HepG2 (cell line): ENCODE data around the gene ADAMTS20. TPM values are rescaled to one million over a fixed set of nuclear protein-coding genes. Genes with fewer than 3 reads are reported as not detected.

ENCODE experiments used
- ATAC-seq: fragments of 200-7000 bp; cut with Tn5 transposase; 3 replicates; pipeline ENCODE4 v1.9.1; 2020; ENCODE audit warnings: mild to moderate bottlenecking, moderate library complexity
- BruUV-seq: library from RNA; stranded (reverse); fragments of 400-500 nt; replicated peaks from 2 replicates; lab custom pipeline; 2021; lab: Mats Ljungman, UMichigan
- CTCF ChIA-PET: fragments of 300-600 bp; formaldehyde crosslinking; extraction: SDS; loops from one replicate; lab custom pipeline; 2021; ENCODE audit warnings: low total read pairs, inconsistent platforms, low intra/inter-chr PET ratio; lab: Yijun Ruan, JAX
- POLR2A ChIA-PET: fragments of 350-600 bp; sonication (Branson Sonifier 250); formaldehyde crosslinking; loops from one replicate; lab custom pipeline; 2020; ENCODE audit warnings: antibody characterized with exemption, inconsistent platforms; lab: Yijun Ruan, JAX
- DNase-seq: peaks from one replicate; pipeline ENCODE4 v3.0.0-alpha.2; 2015; ENCODE audit warnings: low spot score
- FAIRE-seq: peaks from 3 replicates; lab custom pipeline; 2011; peaks lifted over from hg19 to GRCh38; lab: Jason Lieb, UNC
- H2AFZ ChIP-seq: one replicate; pipeline ENCODE4 v1.6.1; 2011; ENCODE audit warnings: low read length, inconsistent platforms
- H3K27ac ChIP-seq: fragments of 300-600 bp; 3 replicates; pipeline ENCODE4 v1.8.0; 2011; ENCODE audit warnings: mixed run types, mild to moderate bottlenecking, mixed read lengths, low read length, inconsistent platforms; ENCODE audit not compliant: insufficient read depth; ENCODE audit errors: extremely low read length
- H3K27me3 ChIP-seq, 2 experiments: fragments of 200-600 bp in 1 of 2; 2 replicates in 1 of 2; 3 replicates in 1 of 2; pipeline versions ENCODE4 v1.6.0 to v1.8.0; 2011; ENCODE audit warnings: low read length in 2 of 2, mild to moderate bottlenecking in 2 of 2, moderate library complexity in 2 of 2, inconsistent platforms in 1 of 2; ENCODE audit not compliant: insufficient read depth in 2 of 2, control insufficient read depth in 1 of 2
- H3K36me3 ChIP-seq, 2 experiments: fragments of 200-600 bp in 1 of 2; replicated peaks in 1 of 2; 2 replicates in 1 of 2; 3 replicates in 1 of 2; pipeline versions ENCODE4 v1.5.1 to v1.8.0; 2011; ENCODE audit warnings: low read length in 2 of 2, inconsistent platforms in 1 of 2; ENCODE audit not compliant: insufficient read depth in 2 of 2, control insufficient read depth in 1 of 2
- H3K4me1 ChIP-seq: 2 replicates; pipeline ENCODE4 v1.5.1; 2012; ENCODE audit warnings: low read length, inconsistent platforms; ENCODE audit not compliant: insufficient read depth
- H3K4me2 ChIP-seq: 2 replicates; pipeline ENCODE4 v1.6.0; 2011; ENCODE audit warnings: low read depth, low read length, inconsistent platforms
- H3K4me3 ChIP-seq, 3 experiments: fragments of 200-600 bp in 1 of 3; sonication (generic), shearing (Covaris generic) in 1 of 3; replicated peaks in 1 of 3; 2 replicates each; pipeline ENCODE4 v1.5.1; 2011 to 2016; ENCODE audit warnings: low read length in 3 of 3, inconsistent platforms in 2 of 3, low read depth in 2 of 3, mild to moderate bottlenecking in 2 of 3, control low read depth in 1 of 3, mixed read lengths in 1 of 3; ENCODE audit not compliant: insufficient read depth in 1 of 3
- H3K79me2 ChIP-seq: one replicate; pipeline ENCODE4 v1.6.1; 2011; ENCODE audit warnings: low read length, inconsistent platforms; ENCODE audit not compliant: insufficient read depth
- H3K9ac ChIP-seq: 2 replicates; pipeline ENCODE4 v1.6.0; 2011; ENCODE audit warnings: mild to moderate bottlenecking, low read depth, low read length, inconsistent platforms; ENCODE audit not compliant: insufficient read depth
- H3K9me3 ChIP-seq: 2 replicates; pipeline ENCODE4 v1.5.1; 2012; ENCODE audit warnings: mild to moderate bottlenecking, low read length
- H4K20me1 ChIP-seq: 2 replicates; pipeline ENCODE4 v1.6.0; 2011; ENCODE audit warnings: inconsistent platforms, mild to moderate bottlenecking, low read length, moderate library complexity; ENCODE audit not compliant: insufficient read depth
- ARID2 ChIP-seq: sonication (generic); formaldehyde crosslinking; IDR thresholded peaks from 2 replicates; pipeline ENCODE4 v1.8.1; 2022; ENCODE audit warnings: mild to moderate bottlenecking, missing genetic modification reagents, borderline replicate concordance
- ASH2L ChIP-seq: fragments of 300-600, 200-600 bp; sonication (generic); IDR thresholded peaks from 2 replicates; pipeline ENCODE4 v1.7.0; 2017; ENCODE audit warnings: low read depth, mild to moderate bottlenecking, moderate library complexity, mixed read lengths, low read length; ENCODE audit not compliant: insufficient read length
- CREB1 ChIP-seq, 2 experiments: fragments of 450-650 bp in 1 of 2; IDR thresholded peaks; 2 replicates each; pipeline ENCODE4 v1.6.1; 2016 to 2017; ENCODE audit warnings: control low read depth in 1 of 2, mild to moderate bottlenecking in 1 of 2, missing compliant biosample characterization in 1 of 2, missing genetic modification characterization in 1 of 2
- DMAP1 ChIP-seq: IDR thresholded peaks from 2 replicates; pipeline ENCODE4 v1.6.1; 2016
- MAFF ChIP-seq: IDR thresholded peaks from 2 replicates; pipeline ENCODE4 v1.6.1; 2011; ENCODE audit warnings: low read depth, low read length, improper control_type of control experiment
- MAFK ChIP-seq, 2 experiments: IDR thresholded peaks in 1 of 2; conservative IDR thresholded peaks in 1 of 2; 2 replicates each; pipeline ENCODE4 v1.6.1; 2011; ENCODE audit warnings: improper control_type of control experiment in 2 of 2, low read length in 2 of 2
- NFIB ChIP-seq: sonication (generic); formaldehyde crosslinking; IDR thresholded peaks from 2 replicates; pipeline ENCODE4 v1.9.0; 2021; ENCODE audit warnings: missing genetic modification reagents, mild to moderate bottlenecking, borderline replicate concordance
- RFX1 ChIP-seq: fragments of 450-650 bp; IDR thresholded peaks from 2 replicates; pipeline ENCODE4 v1.6.1; 2017
- SMYD3 ChIP-seq: sonication (generic); formaldehyde crosslinking; IDR thresholded peaks from 2 replicates; pipeline ENCODE4 v1.8.1; 2023; ENCODE audit warnings: mild to moderate bottlenecking, missing genetic modification reagents
- THYN1 ChIP-seq: sonication (generic); formaldehyde crosslinking; IDR thresholded peaks from 2 replicates; pipeline ENCODE4 v1.8.1; 2023; ENCODE audit warnings: low read depth, mild to moderate bottlenecking, moderate library complexity, missing genetic modification reagents, borderline replicate concordance
- ZEB1 ChIP-seq: IDR thresholded peaks from 2 replicates; pipeline ENCODE4 v1.6.1; 2012; ENCODE audit warnings: mild to moderate bottlenecking, low read depth, inconsistent platforms; ENCODE audit not compliant: insufficient replicate concordance
- ZFP1 ChIP-seq: IDR thresholded peaks from 2 replicates; pipeline ENCODE4 v1.6.1; 2016
- ZNF468 ChIP-seq: sonication (generic); formaldehyde crosslinking; IDR thresholded peaks from 2 replicates; pipeline ENCODE4 v1.8.0; 2022; ENCODE audit warnings: mild to moderate bottlenecking, moderate library complexity, missing genetic modification reagents
- WGBS: methylation state at CpG from one replicate; pipeline ENCODE4 v1.1.6; 2017; ENCODE audit warnings: low lambda C conversion rate; 5-methylcytosine and 5-hydroxymethylcytosine counted together
- in situ Hi-C: cut with HindIII; loops from 2 replicates; pipeline ENCODE4 v1.10.0; 2017; ENCODE audit warnings: low pct_unique_long_range_greater_than_20kb; ENCODE audit not compliant: extremely low pct_ligation_motif_present
- intact Hi-C: fragments of 100-400 bp; cut with micrococcal nuclease; formaldehyde crosslinking; loops from one replicate; pipeline ENCODE4 v1.10.0; 2022; ENCODE audit not compliant: unreplicated experiment
- polyA plus RNA-seq, 8 experiments: library from polyadenylated mRNA; depleted of rRNA in 3 of 8; stranded (reverse) in 7 of 8; unstranded in 1 of 8; fragments of >200 nt; fragmentation: Illumina TruSeq in 4 of 8; extraction: Trizol in 4 of 8; gene quantifications; 2 replicates each; pipeline versions ENCODE4 v1.2.1 to v1.2.3, GENCODE V29; 2011 to 2016; ENCODE audit warnings: low read depth in 4 of 8, missing spikeins in 1 of 8, mixed read lengths in 1 of 8; ENCODE audit not compliant: insufficient read depth in 1 of 8
- total RNA-seq, 5 experiments: library from RNA; depleted of rRNA; stranded (reverse); fragments of >200 nt; fragmentation: Illumina TruSeq; extraction: Trizol; gene quantifications; 2 replicates each; pipeline ENCODE4 v1.2.3, GENCODE V29; 2016; ENCODE audit warnings: low read depth in 1 of 5
- TF ChIP-seq, protein P1 (sequence below): sonication (generic); formaldehyde crosslinking; IDR thresholded peaks from 2 replicates; pipeline ENCODE4 v1.5.1; 2020; ENCODE audit warnings: mild to moderate bottlenecking, missing genetic modification reagents, borderline replicate concordance
- TF ChIP-seq, protein P2 (sequence below): IDR thresholded peaks from 2 replicates; pipeline ENCODE4 v1.6.1; 2012; ENCODE audit warnings: inconsistent platforms

Gene ADAMTS20
- total and polyA plus RNA-seq, 2 of the 13 experiments (the other 11 are each of a cell fraction or from before 2014, with no cell fraction given), result not detected

DNA sequence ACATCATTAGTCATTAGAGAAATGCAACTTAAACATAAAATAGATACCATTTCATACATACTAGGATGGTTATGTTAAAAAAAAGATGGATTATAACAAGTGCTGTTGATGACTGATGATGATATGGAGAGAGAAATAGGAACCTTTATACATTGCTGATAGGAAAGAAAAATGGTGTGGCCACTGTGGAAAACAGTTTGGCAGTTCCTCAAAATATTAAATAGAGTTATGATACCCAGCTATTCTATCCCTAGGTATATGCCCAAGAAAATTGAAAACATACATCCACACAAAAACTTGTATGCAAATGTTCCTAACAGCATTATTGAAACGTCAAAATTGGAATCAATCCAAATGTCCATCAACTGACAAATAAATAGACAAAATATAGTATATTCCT, 170.1 kb downstream of the ADAMTS20 start:
- no peaks in the 10 kb centered on the region for H4K20me1 ChIP-seq
- no peaks in the 10 kb centered on the region for H3K4me1 ChIP-seq
- no peak for FAIRE-seq
- ChIA-PET POLR2A (no interaction called here), CTCF (no interaction called here)
- intact Hi-C loops (no loop called here), in situ Hi-C loops (no loop called here)
- no peak for DNase-seq
- TF ChIP-seq ZFP1 (CRISPR knock-in tag) (peak; percentile 92; the same call in 1 of the 2 replicates), ASH2L (no peak)
- H3K9me3 ChIP-seq, result peaks cover 18% of the 10 kb centered on the region
- no peak overlapping the region for H3K4me2 ChIP-seq
- H3K4me3 ChIP-seq, result no peak overlapping the region
- no peak for ATAC-seq
- H3K27ac ChIP-seq, result no peak overlapping the region
- WGBS, result 0% methylated on average over 1 of the region's 1 CpG
- no peak overlapping the region for H3K9ac ChIP-seq
- no peaks in the 10 kb centered on the region for H3K27me3 ChIP-seq
- BruUV-seq, result no TSS peak
- no peaks in the 10 kb centered on the region for H3K36me3 ChIP-seq
- H2AFZ ChIP-seq, result no peak overlapping the region
- H3K79me2 ChIP-seq, result no peaks in the 10 kb centered on the region

- no peaks in the 10 kb centered on the region for H4K20me1 ChIP-seq
- H3K27ac ChIP-seq, result no peak overlapping the region
- DNase-seq, result no peak
- H3K4me2 ChIP-seq, result no peak overlapping the region
- H3K9ac ChIP-seq, result no peak overlapping the region
- CTCF ChIA-PET, result no interaction called here
- H3K79me2 ChIP-seq, result no peaks in the 10 kb centered on the region
- intact Hi-C loops (no loop called here), in situ Hi-C loops (no loop called here)
- no peak overlapping the region for H2AFZ ChIP-seq
- no peak overlapping the region for H3K4me3 ChIP-seq
- H3K36me3 ChIP-seq, result no peaks in the 10 kb centered on the region
- no peak for ATAC-seq
- peaks cover 18% of the 10 kb centered on the region for H3K9me3 ChIP-seq
- H3K27me3 ChIP-seq, result no peaks in the 10 kb centered on the region
- H3K4me1 ChIP-seq, result no peaks in the 10 kb centered on the region
- FAIRE-seq, result no peak
- TF ChIP-seq MAFK (conservative IDR thresholded peaks at IDR 0.05 in 1 of 2, IDR thresholded peaks at IDR 0.05 in 1 of 2; ENCODE audit: low read length in 2 of 2) (peak; percentile 67 to 84), ZEB1 (no peak), MAFF (peak; percentile 85), SMYD3 (CRISPR knock-in tag) (no peak), THYN1 (CRISPR knock-in tag) (no peak), CREB1 (IDR thresholded peaks at IDR 0.05) (no peak), CREB1 (CRISPR knock-in tag; IDR thresholded peaks at IDR 0.05) (no peak), DMAP1 (no peak), NFIB (CRISPR knock-in tag) (no peak), ZNF468 (no peak), ARID2 (CRISPR knock-in tag) (no peak), RFX1 (no peak)
- TF ChIP-seq, protein P1, sequence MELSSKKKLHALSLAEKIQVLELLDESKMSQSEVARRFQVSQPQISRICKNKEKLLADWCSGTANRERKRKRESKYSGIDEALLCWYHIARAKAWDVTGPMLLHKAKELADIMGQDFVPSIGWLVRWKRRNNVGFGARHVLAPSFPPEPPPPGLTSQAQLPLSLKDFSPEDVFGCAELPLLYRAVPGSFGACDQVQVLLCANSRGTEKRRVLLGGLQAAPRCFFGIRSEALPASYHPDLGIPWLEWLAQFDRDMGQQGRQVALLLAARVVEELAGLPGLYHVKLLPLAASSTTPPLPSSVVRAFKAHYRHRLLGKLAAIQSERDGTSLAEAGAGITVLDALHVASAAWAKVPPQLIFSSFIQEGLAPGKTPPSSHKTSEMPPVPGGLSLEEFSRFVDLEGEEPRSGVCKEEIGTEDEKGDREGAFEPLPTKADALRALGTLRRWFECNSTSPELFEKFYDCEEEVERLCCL (CRISPR knock-in tag), result no peak
- TF ChIP-seq, protein P2, sequence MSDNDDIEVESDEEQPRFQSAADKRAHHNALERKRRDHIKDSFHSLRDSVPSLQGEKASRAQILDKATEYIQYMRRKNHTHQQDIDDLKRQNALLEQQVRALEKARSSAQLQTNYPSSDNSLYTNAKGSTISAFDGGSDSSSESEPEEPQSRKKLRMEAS, result no peak
- POLR2A ChIA-PET, result no interaction called here
- BruUV-seq, result no TSS peak
These were observed 173.6 kb downstream of the ADAMTS20 start for GRCh38 chr12:43378448-43378847.
